Measurements from ENCODE around the gene TAF3.

The TAF3 gene

GRCh38 chr10:8061274-8062211 is 243.2 kb downstream of the TAF3 start:
- Mint-ChIP-seq H3K9me3 (no peaks in the 10 kb centered on the region), H3K36me3 (peaks cover 21% of the 10 kb centered on the region), H3K4me3 (peak overlapping the region; percentile 99), H3K27me3 (no peaks in the 10 kb centered on the region), H3K27ac (peak overlapping the region; percentile 89), H3K4me1 (peaks cover 91% of the 10 kb centered on the region)

GRCh38 chr10:8063128-8063908 is 245.0 kb downstream of the TAF3 start:
- H3K27ac Mint-ChIP-seq, result peak overlapping the region; percentile 79
- no peak overlapping the region for H3K4me3 Mint-ChIP-seq
- no peaks in the 10 kb centered on the region for H3K9me3 Mint-ChIP-seq
- H3K36me3 Mint-ChIP-seq, result peaks cover 25% of the 10 kb centered on the region
- peaks cover 89% of the 10 kb centered on the region for H3K4me1 Mint-ChIP-seq
- no peaks in the 10 kb centered on the region for H3K27me3 Mint-ChIP-seq

GRCh38 chr10:8063935-8064334 is 245.6 kb downstream of the TAF3 start:
- Mint-ChIP-seq H3K9me3 (no peaks in the 10 kb centered on the region), H3K4me1 (peaks cover 89% of the 10 kb centered on the region), H3K36me3 (peaks cover 25% of the 10 kb centered on the region), H3K27me3 (no peaks in the 10 kb centered on the region), H3K27ac (no peak overlapping the region), H3K4me3 (no peak overlapping the region)

GRCh38 chr10:8064436-8064835 is 246.1 kb downstream of the TAF3 start:
- H3K4me1 Mint-ChIP-seq, result peaks cover 89% of the 10 kb centered on the region
- H3K9me3 Mint-ChIP-seq, result no peaks in the 10 kb centered on the region
- no peaks in the 10 kb centered on the region for H3K27me3 Mint-ChIP-seq
- peaks cover 26% of the 10 kb centered on the region for H3K36me3 Mint-ChIP-seq
- H3K4me3 Mint-ChIP-seq, result no peak overlapping the region
- H3K27ac Mint-ChIP-seq, result peak overlapping the region; percentile 77

GRCh38 chr10:8065651-8066050 is 247.3 kb downstream of the TAF3 start:
- peak overlapping the region; percentile 73 for H3K4me3 Mint-ChIP-seq
- peak overlapping the region; percentile 93 for H3K27ac Mint-ChIP-seq
- H3K9me3 Mint-ChIP-seq, result no peaks in the 10 kb centered on the region
- H3K4me1 Mint-ChIP-seq, result peaks cover 84% of the 10 kb centered on the region
- H3K36me3 Mint-ChIP-seq, result peaks cover 29% of the 10 kb centered on the region
- no peaks in the 10 kb centered on the region for H3K27me3 Mint-ChIP-seq

GRCh38 chr10:8066124-8066523 is 247.8 kb downstream of the TAF3 start:
- peaks cover 32% of the 10 kb centered on the region for H3K36me3 Mint-ChIP-seq
- peak overlapping the region; percentile 93 for H3K27ac Mint-ChIP-seq
- no peaks in the 10 kb centered on the region for H3K9me3 Mint-ChIP-seq
- peaks cover 84% of the 10 kb centered on the region for H3K4me1 Mint-ChIP-seq
- H3K4me3 Mint-ChIP-seq, result peak overlapping the region; percentile 73
- H3K27me3 Mint-ChIP-seq, result no peaks in the 10 kb centered on the region
